A549 (cell line): ENCODE results near the gene ZFPM1.

Experiments
- CTCF ChIP-seq: fragments of >200 bp; sonication (Bioruptor Twin); formaldehyde crosslinking; IDR thresholded peaks from 3 replicates; pipeline ENCODE4 v1.5.1; 2016
- KDM5A ChIP-seq: fragments of 200-600 bp; sonication (generic); IDR thresholded peaks from 2 replicates; pipeline ENCODE4 v1.6.1; 2016; ENCODE audit warnings: antibody characterized with exemption, mild to moderate bottlenecking
- MAFK ChIP-seq: fragments of 450-650 bp; IDR thresholded peaks from 2 replicates; pipeline ENCODE4 v1.6.1; 2014; ENCODE audit not compliant: partially characterized antibody
- POLR2A ChIP-seq: IDR thresholded peaks from 2 replicates; pipeline ENCODE4 v1.6.1; 2012; ENCODE audit warnings: mild to moderate bottlenecking, low read length
- RCOR1 ChIP-seq: fragments of 150-350 bp; IDR thresholded peaks from 2 replicates; pipeline ENCODE4 v1.6.1; 2014; ENCODE audit warnings: antibody characterized with exemption, low read length, low read depth
- TF ChIP-seq, protein P1 (sequence below): fragments of 200-600 bp; sonication (generic); IDR thresholded peaks from 2 replicates; pipeline ENCODE4 v1.6.1; 2016; ENCODE audit warnings: antibody characterized with exemption, mild to moderate bottlenecking, moderate library complexity
- TF ChIP-seq, protein P2 (sequence below): fragments of 450-650 bp; IDR thresholded peaks from 2 replicates; pipeline ENCODE4 v1.6.1; 2014; ENCODE audit warnings: antibody characterized with exemption
- TF ChIP-seq, protein P3 (sequence below): IDR thresholded peaks from 2 replicates; pipeline ENCODE4 v1.6.1; 2012

GRCh38 chr16:88511060-88511459 lies 58.0 kb downstream of the ZFPM1 start:
- TF ChIP-seq CTCF = no peak
- no peak for TF ChIP-seq POLR2A
- TF ChIP-seq KDM5A = no peak
- TF ChIP-seq, protein P1, sequence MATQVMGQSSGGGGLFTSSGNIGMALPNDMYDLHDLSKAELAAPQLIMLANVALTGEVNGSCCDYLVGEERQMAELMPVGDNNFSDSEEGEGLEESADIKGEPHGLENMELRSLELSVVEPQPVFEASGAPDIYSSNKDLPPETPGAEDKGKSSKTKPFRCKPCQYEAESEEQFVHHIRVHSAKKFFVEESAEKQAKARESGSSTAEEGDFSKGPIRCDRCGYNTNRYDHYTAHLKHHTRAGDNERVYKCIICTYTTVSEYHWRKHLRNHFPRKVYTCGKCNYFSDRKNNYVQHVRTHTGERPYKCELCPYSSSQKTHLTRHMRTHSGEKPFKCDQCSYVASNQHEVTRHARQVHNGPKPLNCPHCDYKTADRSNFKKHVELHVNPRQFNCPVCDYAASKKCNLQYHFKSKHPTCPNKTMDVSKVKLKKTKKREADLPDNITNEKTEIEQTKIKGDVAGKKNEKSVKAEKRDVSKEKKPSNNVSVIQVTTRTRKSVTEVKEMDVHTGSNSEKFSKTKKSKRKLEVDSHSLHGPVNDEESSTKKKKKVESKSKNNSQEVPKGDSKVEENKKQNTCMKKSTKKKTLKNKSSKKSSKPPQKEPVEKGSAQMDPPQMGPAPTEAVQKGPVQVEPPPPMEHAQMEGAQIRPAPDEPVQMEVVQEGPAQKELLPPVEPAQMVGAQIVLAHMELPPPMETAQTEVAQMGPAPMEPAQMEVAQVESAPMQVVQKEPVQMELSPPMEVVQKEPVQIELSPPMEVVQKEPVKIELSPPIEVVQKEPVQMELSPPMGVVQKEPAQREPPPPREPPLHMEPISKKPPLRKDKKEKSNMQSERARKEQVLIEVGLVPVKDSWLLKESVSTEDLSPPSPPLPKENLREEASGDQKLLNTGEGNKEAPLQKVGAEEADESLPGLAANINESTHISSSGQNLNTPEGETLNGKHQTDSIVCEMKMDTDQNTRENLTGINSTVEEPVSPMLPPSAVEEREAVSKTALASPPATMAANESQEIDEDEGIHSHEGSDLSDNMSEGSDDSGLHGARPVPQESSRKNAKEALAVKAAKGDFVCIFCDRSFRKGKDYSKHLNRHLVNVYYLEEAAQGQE = no peak
- TF ChIP-seq, protein P2, sequence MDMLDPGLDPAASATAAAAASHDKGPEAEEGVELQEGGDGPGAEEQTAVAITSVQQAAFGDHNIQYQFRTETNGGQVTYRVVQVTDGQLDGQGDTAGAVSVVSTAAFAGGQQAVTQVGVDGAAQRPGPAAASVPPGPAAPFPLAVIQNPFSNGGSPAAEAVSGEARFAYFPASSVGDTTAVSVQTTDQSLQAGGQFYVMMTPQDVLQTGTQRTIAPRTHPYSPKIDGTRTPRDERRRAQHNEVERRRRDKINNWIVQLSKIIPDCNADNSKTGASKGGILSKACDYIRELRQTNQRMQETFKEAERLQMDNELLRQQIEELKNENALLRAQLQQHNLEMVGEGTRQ = no peak
- TF ChIP-seq, protein P3, sequence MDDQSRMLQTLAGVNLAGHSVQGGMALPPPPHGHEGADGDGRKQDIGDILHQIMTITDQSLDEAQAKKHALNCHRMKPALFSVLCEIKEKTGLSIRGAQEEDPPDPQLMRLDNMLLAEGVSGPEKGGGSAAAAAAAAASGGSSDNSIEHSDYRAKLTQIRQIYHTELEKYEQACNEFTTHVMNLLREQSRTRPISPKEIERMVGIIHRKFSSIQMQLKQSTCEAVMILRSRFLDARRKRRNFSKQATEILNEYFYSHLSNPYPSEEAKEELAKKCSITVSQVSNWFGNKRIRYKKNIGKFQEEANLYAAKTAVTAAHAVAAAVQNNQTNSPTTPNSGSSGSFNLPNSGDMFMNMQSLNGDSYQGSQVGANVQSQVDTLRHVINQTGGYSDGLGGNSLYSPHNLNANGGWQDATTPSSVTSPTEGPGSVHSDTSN = no peak
- no peak for TF ChIP-seq MAFK
- no peak for TF ChIP-seq RCOR1
